ENCODE measurements around the gene TMCO6. TPM values are rescaled to one million over a fixed set of nuclear protein-coding genes. Genes with fewer than 3 reads are reported as not detected.

Gene TMCO6
- total RNA-seq, 1 experiment from 2014 or later = 32.2 TPM

- TF ChIP-seq ATF2 (CRISPR knock-in tag; IDR thresholded peaks at IDR 0.05; ENCODE audit: borderline replicate concordance, low read depth) (no peak), JUN (CRISPR knock-in tag; IDR thresholded peaks at IDR 0.05) (no peak), TEAD1 (CRISPR knock-in tag; IDR thresholded peaks at IDR 0.05) (no peak), JAZF1 (CRISPR knock-in tag; IDR thresholded peaks at IDR 0.05) (no peak)
- TF ChIP-seq, protein P1, sequence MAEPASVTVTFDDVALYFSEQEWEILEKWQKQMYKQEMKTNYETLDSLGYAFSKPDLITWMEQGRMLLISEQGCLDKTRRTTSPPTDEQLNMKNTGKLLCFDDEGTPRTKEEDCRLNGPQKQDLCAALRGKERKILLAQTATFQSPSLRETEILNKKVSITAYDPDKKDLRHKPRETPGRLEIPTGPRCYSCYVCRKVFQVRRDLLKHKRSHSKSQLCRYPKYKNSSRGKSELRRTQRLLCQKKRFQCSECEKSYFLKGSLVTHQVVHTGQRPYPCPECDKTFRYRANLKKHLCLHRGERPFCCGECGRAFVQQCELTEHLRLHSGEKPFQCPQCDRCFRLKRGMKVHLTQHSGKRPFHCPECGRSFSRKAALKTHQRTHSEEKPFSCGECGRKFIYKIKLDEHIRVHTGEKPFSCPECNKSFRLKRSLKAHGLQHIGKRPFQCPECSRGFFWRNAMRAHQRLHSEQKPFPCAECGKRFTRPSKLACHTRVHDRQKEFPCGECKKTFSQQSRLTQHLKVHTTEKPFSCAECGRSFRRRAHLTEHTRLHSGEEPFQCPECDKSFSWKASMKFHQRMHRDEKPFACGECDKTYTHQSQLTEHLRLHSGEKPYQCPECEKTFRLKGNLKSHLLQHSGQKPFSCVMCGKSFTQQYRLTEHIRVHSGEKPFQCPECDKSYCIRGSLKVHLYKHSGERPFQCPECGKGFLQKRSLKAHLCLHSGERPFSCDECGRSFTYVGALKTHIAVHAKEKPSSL (CRISPR knock-in tag; conservative IDR thresholded peaks at IDR 0.05) = no peak
- TF ChIP-seq, protein P2, sequence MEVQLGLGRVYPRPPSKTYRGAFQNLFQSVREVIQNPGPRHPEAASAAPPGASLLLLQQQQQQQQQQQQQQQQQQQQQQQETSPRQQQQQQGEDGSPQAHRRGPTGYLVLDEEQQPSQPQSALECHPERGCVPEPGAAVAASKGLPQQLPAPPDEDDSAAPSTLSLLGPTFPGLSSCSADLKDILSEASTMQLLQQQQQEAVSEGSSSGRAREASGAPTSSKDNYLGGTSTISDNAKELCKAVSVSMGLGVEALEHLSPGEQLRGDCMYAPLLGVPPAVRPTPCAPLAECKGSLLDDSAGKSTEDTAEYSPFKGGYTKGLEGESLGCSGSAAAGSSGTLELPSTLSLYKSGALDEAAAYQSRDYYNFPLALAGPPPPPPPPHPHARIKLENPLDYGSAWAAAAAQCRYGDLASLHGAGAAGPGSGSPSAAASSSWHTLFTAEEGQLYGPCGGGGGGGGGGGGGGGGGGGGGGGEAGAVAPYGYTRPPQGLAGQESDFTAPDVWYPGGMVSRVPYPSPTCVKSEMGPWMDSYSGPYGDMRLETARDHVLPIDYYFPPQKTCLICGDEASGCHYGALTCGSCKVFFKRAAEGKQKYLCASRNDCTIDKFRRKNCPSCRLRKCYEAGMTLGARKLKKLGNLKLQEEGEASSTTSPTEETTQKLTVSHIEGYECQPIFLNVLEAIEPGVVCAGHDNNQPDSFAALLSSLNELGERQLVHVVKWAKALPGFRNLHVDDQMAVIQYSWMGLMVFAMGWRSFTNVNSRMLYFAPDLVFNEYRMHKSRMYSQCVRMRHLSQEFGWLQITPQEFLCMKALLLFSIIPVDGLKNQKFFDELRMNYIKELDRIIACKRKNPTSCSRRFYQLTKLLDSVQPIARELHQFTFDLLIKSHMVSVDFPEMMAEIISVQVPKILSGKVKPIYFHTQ (CRISPR knock-in tag; IDR thresholded peaks at IDR 0.05) = no peak
- TF ChIP-seq, protein P3, sequence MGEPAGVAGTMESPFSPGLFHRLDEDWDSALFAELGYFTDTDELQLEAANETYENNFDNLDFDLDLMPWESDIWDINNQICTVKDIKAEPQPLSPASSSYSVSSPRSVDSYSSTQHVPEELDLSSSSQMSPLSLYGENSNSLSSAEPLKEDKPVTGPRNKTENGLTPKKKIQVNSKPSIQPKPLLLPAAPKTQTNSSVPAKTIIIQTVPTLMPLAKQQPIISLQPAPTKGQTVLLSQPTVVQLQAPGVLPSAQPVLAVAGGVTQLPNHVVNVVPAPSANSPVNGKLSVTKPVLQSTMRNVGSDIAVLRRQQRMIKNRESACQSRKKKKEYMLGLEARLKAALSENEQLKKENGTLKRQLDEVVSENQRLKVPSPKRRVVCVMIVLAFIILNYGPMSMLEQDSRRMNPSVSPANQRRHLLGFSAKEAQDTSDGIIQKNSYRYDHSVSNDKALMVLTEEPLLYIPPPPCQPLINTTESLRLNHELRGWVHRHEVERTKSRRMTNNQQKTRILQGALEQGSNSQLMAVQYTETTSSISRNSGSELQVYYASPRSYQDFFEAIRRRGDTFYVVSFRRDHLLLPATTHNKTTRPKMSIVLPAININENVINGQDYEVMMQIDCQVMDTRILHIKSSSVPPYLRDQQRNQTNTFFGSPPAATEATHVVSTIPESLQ (CRISPR knock-in tag; IDR thresholded peaks at IDR 0.05) = no peak
Measured at GRCh38 chr5:140678993-140679392, 39.7 kb downstream of the TMCO6 start (continued).

- H3K27me3 Mint-ChIP-seq (ENCODE audit: low read depth) = no peaks in the 10 kb centered on the region
- H3K9me3 Mint-ChIP-seq = no peaks in the 10 kb centered on the region
- POLR2A ChIA-PET = interaction anchor here (1.2 to 1.7 kb wide), 5 partner anchors 10 to 143 kb away, joined by 3 to 10 read pairs (median 5); partner anchors contain the start of genes EIF4EBP3, IK, NDUFA2 and ZMAT2
- peak overlapping the region; percentile 98; the same call in 1 of the 2 replicates for H3K27ac Mint-ChIP-seq
- DNase-seq (ENCODE audit: low spot score) (no peak), ATAC-seq (no peak)
- peak overlapping the region; percentile 100 for H3K4me3 Mint-ChIP-seq
- H3K36me3 Mint-ChIP-seq = peaks cover 20% of the 10 kb centered on the region
- peaks cover 14% of the 10 kb centered on the region for H3K4me1 Mint-ChIP-seq
- CTCF ChIA-PET = interaction anchor here (0.9 to 1.7 kb wide), 10 partner anchors 10 to 451 kb away, joined by 3 to 10 read pairs (median 4); partner anchors contain the start of genes APBB3, EIF4EBP3, HBEGF and TMCO6
- TF ChIP-seq ZNF121 (CRISPR knock-in tag; IDR thresholded peaks at IDR 0.05) = no peak
- no peak for TF ChIP-seq STAT6 (CRISPR knock-in tag; conservative IDR thresholded peaks at IDR 0.05; ENCODE audit: low read depth)
- TF ChIP-seq NFATC4 (CRISPR knock-in tag; IDR thresholded peaks at IDR 0.05) = no peak
- no peak for TF ChIP-seq TEAD4 (CRISPR knock-in tag; IDR thresholded peaks at IDR 0.05)
- no peak for TF ChIP-seq CBFB (CRISPR knock-in tag; IDR thresholded peaks at IDR 0.05; ENCODE audit: low read depth)
- no peak for TF ChIP-seq SMAD3 (CRISPR knock-in tag; IDR thresholded peaks at IDR 0.05; ENCODE audit: borderline replicate concordance)
- no peak for TF ChIP-seq KAT7 (CRISPR knock-in tag; IDR thresholded peaks at IDR 0.05; ENCODE audit: borderline replicate concordance)
- TF ChIP-seq CREB1 (CRISPR knock-in tag; IDR thresholded peaks at IDR 0.05) = no peak
- no peak for TF ChIP-seq ZNF263 (CRISPR knock-in tag; IDR thresholded peaks at IDR 0.05; ENCODE audit: low read depth)
- TF ChIP-seq, protein P4, sequence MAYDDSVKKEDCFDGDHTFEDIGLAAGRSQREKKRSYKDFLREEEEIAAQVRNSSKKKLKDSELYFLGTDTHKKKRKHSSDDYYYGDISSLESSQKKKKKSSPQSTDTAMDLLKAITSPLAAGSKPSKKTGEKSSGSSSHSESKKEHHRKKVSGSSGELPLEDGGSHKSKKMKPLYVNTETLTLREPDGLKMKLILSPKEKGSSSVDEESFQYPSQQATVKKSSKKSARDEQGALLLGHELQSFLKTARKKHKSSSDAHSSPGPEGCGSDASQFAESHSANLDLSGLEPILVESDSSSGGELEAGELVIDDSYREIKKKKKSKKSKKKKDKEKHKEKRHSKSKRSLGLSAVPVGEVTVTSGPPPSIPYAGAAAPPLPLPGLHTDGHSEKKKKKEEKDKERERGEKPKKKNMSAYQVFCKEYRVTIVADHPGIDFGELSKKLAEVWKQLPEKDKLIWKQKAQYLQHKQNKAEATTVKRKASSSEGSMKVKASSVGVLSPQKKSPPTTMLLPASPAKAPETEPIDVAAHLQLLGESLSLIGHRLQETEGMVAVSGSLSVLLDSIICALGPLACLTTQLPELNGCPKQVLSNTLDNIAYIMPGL (CRISPR knock-in tag; IDR thresholded peaks at IDR 0.05) = no peak
- TF ChIP-seq, protein P5, sequence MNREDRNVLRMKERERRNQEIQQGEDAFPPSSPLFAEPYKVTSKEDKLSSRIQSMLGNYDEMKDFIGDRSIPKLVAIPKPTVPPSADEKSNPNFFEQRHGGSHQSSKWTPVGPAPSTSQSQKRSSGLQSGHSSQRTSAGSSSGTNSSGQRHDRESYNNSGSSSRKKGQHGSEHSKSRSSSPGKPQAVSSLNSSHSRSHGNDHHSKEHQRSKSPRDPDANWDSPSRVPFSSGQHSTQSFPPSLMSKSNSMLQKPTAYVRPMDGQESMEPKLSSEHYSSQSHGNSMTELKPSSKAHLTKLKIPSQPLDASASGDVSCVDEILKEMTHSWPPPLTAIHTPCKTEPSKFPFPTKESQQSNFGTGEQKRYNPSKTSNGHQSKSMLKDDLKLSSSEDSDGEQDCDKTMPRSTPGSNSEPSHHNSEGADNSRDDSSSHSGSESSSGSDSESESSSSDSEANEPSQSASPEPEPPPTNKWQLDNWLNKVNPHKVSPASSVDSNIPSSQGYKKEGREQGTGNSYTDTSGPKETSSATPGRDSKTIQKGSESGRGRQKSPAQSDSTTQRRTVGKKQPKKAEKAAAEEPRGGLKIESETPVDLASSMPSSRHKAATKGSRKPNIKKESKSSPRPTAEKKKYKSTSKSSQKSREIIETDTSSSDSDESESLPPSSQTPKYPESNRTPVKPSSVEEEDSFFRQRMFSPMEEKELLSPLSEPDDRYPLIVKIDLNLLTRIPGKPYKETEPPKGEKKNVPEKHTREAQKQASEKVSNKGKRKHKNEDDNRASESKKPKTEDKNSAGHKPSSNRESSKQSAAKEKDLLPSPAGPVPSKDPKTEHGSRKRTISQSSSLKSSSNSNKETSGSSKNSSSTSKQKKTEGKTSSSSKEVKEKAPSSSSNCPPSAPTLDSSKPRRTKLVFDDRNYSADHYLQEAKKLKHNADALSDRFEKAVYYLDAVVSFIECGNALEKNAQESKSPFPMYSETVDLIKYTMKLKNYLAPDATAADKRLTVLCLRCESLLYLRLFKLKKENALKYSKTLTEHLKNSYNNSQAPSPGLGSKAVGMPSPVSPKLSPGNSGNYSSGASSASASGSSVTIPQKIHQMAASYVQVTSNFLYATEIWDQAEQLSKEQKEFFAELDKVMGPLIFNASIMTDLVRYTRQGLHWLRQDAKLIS (CRISPR knock-in tag; IDR thresholded peaks at IDR 0.05; ENCODE audit: borderline replicate concordance) = no peak
Measured at GRCh38 chr5:140690376-140690932, 51.2 kb downstream of the TMCO6 start.
